ENCODE data around the gene TNIK.
"Not testable (repeated sequence)": the region's sequence is repeated elsewhere in the genome, so short reads cannot be mapped to it uniquely, and the experiment has no call there.

TNIK gene

GRCh38 chr3:171451915-171452314, 8.3 kb downstream of the TNIK start:
- DNase-seq (no peak), ATAC-seq (replicated peaks) (no peak)
- Mint-ChIP-seq H3K4me3 (no peak overlapping the region), H3K27me3 (no peaks in the 10 kb centered on the region), H3K27ac (no peak overlapping the region), H3K9me3 (no peaks in the 10 kb centered on the region), H3K36me3 (ENCODE audit: insufficient read depth) (no peaks in the 10 kb centered on the region), H3K4me1 (ENCODE audit: low read depth in 2 of 2) (peaks cover 28 to 36% of the 10 kb centered on the region in 2 donors)

DNA sequence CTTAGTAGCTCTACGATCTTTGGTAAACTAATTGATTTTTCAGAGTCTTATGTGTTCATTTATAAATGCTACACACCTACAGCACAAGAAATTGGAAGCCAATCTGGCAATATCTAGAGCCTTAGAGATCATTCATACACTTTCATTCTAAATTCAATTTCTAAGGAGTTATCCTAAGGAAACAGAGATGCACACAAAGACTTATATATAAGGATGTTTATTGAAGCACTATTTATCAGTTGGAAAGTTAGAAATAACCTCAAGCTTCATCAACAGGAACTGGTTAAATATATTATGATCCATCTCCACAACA, 12.7 kb downstream of the TNIK start:
- H3K27me3 Mint-ChIP-seq; H3K27ac Mint-ChIP-seq; H3K36me3 Mint-ChIP-seq (ENCODE audit: insufficient read depth); H3K9me3 Mint-ChIP-seq; DNase-seq; H3K4me3 Mint-ChIP-seq; ATAC-seq (replicated peaks): not testable (repeated sequence)
- peaks cover 23 to 34% of the 10 kb centered on the region in 2 donors for H3K4me1 Mint-ChIP-seq (ENCODE audit: low read depth in 2 of 2)

DNA sequence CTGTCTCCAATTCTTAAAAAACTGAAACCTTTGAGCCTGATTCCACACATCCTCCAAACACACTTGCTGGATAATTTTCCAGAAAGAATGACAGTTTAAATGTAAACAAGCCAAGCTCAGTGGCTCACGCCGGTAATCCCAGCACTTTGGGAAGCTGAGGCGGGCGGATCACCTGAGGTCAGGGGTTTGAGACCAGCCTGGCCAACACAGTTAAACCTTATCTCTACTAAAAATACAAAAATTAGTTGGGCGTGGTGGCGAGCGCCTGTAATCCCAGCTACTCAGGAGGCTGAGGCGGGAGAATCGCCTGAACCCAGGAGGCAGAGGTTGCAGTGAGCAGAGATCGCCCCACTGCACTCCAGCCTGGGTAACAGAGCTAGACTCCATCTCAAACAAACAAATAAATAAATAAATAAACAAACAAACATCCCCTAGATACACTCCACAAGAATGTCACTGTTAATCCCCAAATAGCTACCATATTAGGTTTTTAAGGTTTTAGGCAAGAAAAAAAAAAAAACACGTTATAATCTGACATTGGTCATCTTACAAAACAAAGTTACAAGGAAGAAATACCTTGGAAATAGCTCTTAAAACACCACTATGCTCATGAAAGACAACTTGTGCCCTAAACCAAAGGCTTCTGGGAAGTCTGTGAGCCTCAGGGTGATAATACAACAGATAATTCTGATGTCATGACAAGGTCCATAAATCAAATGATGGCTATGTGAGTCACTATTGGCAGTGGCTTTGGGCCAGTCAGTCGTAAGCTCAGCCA, 13.2 kb downstream of the TNIK start:
- no peaks in the 10 kb centered on the region for H3K9me3 Mint-ChIP-seq
- no peak for ATAC-seq (replicated peaks)
- H3K4me1 Mint-ChIP-seq (ENCODE audit: low read depth in 2 of 2): peaks cover 25 to 34% of the 10 kb centered on the region in 2 donors
- H3K27me3 Mint-ChIP-seq: no peaks in the 10 kb centered on the region
- peaks cover 8% of the 10 kb centered on the region for H3K36me3 Mint-ChIP-seq (ENCODE audit: insufficient read depth)
- peak overlapping the region in 1 of 2 donors; percentile 36 for H3K4me3 Mint-ChIP-seq
- no peak for DNase-seq
- peak overlapping the region; percentile 10 to 23 for H3K27ac Mint-ChIP-seq

GRCh38 chr3:171446301-171446700, 13.9 kb downstream of the TNIK start:
- ATAC-seq (replicated peaks): no peak
- DNase-seq: no peak
- H3K36me3 Mint-ChIP-seq (ENCODE audit: insufficient read depth): peaks cover 8% of the 10 kb centered on the region
- H3K4me1 Mint-ChIP-seq (ENCODE audit: low read depth in 2 of 2): peaks cover 25 to 35% of the 10 kb centered on the region in 2 donors
- H3K9me3 Mint-ChIP-seq: no peaks in the 10 kb centered on the region
- no peak overlapping the region for H3K4me3 Mint-ChIP-seq
- H3K27ac Mint-ChIP-seq: peak overlapping the region; percentile 10 to 23
- no peaks in the 10 kb centered on the region for H3K27me3 Mint-ChIP-seq

DNA sequence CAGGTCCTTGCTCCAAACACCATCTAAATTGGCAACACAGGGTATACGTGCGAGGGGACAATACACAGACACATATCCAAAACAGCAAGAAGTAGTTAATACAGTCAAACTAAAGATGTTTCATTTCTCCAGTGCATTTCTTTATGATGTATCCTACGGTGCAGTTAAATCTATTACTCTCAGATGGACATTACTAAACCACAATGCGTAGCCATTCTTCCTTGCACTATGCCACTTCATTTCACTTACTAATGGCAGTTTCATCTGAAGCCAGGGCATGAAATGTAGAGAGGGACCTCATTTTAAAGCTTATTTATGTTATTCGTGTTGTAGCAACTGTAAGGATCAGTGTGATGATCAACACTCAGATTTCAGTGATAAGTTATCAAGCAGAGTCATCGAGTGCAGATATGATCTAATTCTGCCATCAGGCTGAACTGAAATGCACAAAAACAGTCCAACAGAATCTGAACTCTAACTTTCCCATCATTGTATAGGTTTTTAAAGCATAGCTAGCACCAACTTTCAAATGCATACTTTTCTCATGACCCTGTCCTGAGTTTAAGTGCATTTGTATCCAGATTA, 14.5 kb downstream of the TNIK start:
- no peak for ATAC-seq (replicated peaks)
- Mint-ChIP-seq H3K27me3 (no peaks in the 10 kb centered on the region), H3K36me3 (ENCODE audit: insufficient read depth) (peaks cover 8% of the 10 kb centered on the region), H3K27ac (no peak overlapping the region), H3K9me3 (no peaks in the 10 kb centered on the region), H3K4me1 (ENCODE audit: low read depth in 2 of 2) (peaks cover 26 to 41% of the 10 kb centered on the region in 2 donors), H3K4me3 (no peak overlapping the region)
- no peak for DNase-seq

- ATAC-seq (replicated peaks) (no peak), DNase-seq (no peak)
- peaks cover 37 to 53% of the 10 kb centered on the region in 2 donors for H3K4me1 Mint-ChIP-seq (ENCODE audit: low read depth in 2 of 2)
- peaks cover 8% of the 10 kb centered on the region for H3K36me3 Mint-ChIP-seq (ENCODE audit: insufficient read depth)
- H3K9me3 Mint-ChIP-seq: no peaks in the 10 kb centered on the region
- no peak overlapping the region for H3K4me3 Mint-ChIP-seq
- H3K27ac Mint-ChIP-seq: no peak overlapping the region
- no peaks in the 10 kb centered on the region for H3K27me3 Mint-ChIP-seq
These were observed 16.1 kb downstream of the TNIK start for GRCh38 chr3:171444001-171444690.

GRCh38 chr3:171443211-171443957, 16.8 kb downstream of the TNIK start:
- ATAC-seq (replicated peaks) (no peak), DNase-seq (no peak)
- Mint-ChIP-seq H3K4me3 (no peak overlapping the region), H3K9me3 (no peaks in the 10 kb centered on the region), H3K27ac (no peak overlapping the region), H3K27me3 (no peaks in the 10 kb centered on the region), H3K36me3 (ENCODE audit: insufficient read depth) (peaks cover 8% of the 10 kb centered on the region), H3K4me1 (ENCODE audit: low read depth in 2 of 2) (peaks cover 40 to 54% of the 10 kb centered on the region in 2 donors)

- ATAC-seq (replicated peaks) (no peak), DNase-seq (no peak)
- Mint-ChIP-seq H3K27ac (no peak overlapping the region), H3K36me3 (ENCODE audit: insufficient read depth) (peaks cover 8% of the 10 kb centered on the region), H3K4me3 (no peak overlapping the region), H3K27me3 (no peaks in the 10 kb centered on the region), H3K9me3 (no peaks in the 10 kb centered on the region), H3K4me1 (ENCODE audit: low read depth in 2 of 2) (peaks cover 46 to 55% of the 10 kb centered on the region in 2 donors)
These were observed 18.0 kb downstream of the TNIK start for GRCh38 chr3:171442184-171442583.

GRCh38 chr3:171441381-171441780, 18.8 kb downstream of the TNIK start:
- Mint-ChIP-seq H3K27ac (no peak overlapping the region), H3K27me3 (no peaks in the 10 kb centered on the region), H3K36me3 (ENCODE audit: insufficient read depth) (peaks cover 8% of the 10 kb centered on the region), H3K4me1 (ENCODE audit: low read depth in 2 of 2) (peaks cover 46 to 53% of the 10 kb centered on the region in 2 donors), H3K9me3 (no peaks in the 10 kb centered on the region), H3K4me3 (no peak overlapping the region)
- ATAC-seq (replicated peaks): no peak
- no peak for DNase-seq

DNA sequence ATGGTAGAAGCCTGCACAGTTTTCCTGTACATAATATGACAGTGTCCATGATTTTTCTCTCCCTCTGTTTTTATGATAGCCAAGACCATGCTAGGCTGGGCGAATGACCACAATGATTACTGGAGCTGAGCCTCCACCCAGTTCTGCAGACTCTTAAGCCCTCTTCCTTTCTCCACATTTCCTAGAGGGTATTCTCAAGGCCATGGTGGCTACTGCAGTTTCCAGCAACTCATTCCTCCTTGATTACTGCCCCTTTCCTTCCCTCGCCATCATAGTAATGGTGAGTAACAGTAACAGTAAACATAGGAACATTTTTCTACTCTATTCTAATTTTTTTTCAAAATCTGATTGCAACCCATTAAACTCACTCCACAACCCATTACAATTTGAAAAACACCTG, 20.2 kb downstream of the TNIK start:
- no peak overlapping the region for H3K27ac Mint-ChIP-seq
- no peak overlapping the region for H3K4me3 Mint-ChIP-seq
- H3K27me3 Mint-ChIP-seq: no peaks in the 10 kb centered on the region
- peaks cover 47 to 56% of the 10 kb centered on the region in 2 donors for H3K4me1 Mint-ChIP-seq (ENCODE audit: low read depth in 2 of 2)
- peaks cover 8% of the 10 kb centered on the region for H3K36me3 Mint-ChIP-seq (ENCODE audit: insufficient read depth)
- ATAC-seq (replicated peaks): no peak
- no peak for DNase-seq
- no peaks in the 10 kb centered on the region for H3K9me3 Mint-ChIP-seq

DNA sequence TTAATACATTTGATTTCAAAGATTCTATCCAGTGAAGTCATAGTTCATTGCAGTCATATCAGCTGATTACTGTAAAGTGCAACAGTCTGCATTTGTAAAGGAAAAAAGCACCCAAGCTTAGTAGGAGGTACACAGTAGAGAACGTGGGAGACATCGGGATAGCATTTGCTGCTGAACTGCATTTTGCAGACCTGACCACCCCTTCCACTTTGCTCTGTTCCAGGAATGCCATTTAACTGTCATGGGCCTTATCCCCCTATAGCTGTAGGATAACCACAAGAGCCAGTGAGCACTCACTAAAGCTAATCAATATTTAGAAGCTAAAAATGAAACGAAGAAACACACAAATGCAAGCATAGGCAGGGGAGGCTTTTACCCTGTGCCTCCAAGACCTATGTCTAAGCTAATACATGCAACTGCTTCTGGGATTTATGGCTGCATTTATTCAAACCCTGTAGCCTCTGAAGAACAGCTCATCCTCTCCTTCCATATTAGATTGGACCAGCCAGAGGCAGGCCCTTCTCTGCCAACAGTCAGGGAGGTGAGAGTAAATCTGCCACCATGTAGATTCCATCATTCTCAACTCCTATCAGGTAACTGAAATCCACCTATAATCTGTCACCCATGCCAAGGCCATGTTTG, 23.0 kb downstream of the TNIK start:
- Mint-ChIP-seq H3K27ac (peak overlapping the region; percentile 14 to 32), H3K27me3 (no peaks in the 10 kb centered on the region), H3K36me3 (ENCODE audit: insufficient read depth) (no peaks in the 10 kb centered on the region), H3K9me3 (no peaks in the 10 kb centered on the region), H3K4me3 (no peak overlapping the region), H3K4me1 (ENCODE audit: low read depth in 2 of 2) (peaks cover 45 to 47% of the 10 kb centered on the region in 2 donors)
- ATAC-seq (replicated peaks) (no peak), DNase-seq (no peak)

DNA sequence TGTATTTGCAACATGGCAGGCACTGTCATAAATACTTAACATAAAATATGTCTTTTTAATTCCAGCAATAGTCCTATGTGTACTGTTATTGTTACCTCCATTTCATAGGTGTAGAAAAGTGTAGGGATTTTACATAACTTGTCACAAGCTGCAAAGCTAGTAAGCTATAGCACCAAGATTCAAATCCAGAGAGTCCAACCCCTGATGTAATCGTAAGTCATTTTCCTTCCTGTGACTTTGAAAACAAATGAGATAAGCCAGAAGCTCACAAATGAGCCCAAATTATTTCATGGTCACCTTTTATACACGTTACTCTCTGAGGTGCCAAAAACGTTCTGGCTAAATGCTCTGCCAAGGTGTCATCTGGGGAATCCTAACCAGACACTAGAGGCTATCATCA, 23.8 kb downstream of the TNIK start:
- no peak for DNase-seq
- peaks cover 47 to 51% of the 10 kb centered on the region in 2 donors for H3K4me1 Mint-ChIP-seq (ENCODE audit: low read depth in 2 of 2)
- H3K27me3 Mint-ChIP-seq: no peaks in the 10 kb centered on the region
- ATAC-seq (replicated peaks): no peak
- peak overlapping the region; percentile 1 to 14 for H3K27ac Mint-ChIP-seq
- no peak overlapping the region for H3K4me3 Mint-ChIP-seq
- H3K36me3 Mint-ChIP-seq (ENCODE audit: insufficient read depth): no peaks in the 10 kb centered on the region
- H3K9me3 Mint-ChIP-seq: no peaks in the 10 kb centered on the region

DNA sequence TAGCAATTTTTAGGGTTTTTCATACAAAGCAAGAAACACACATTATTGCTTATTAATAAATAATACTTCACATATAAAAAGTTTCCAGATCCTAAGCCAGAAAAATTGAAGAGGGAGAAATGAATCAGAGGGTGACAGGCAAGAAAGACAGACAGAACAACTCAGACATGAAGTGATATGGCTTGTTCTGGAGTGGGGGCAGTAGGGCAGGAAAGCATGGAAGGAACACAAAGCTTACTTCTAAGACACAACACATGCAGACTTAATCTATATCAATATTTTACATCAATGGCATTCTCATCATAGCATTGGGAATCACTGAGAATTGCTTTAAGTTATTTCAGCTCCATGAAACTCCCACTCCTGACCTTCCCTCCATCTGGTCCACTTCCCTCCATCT, 24.4 kb downstream of the TNIK start:
- H3K4me3 Mint-ChIP-seq: no peak overlapping the region
- no peaks in the 10 kb centered on the region for H3K36me3 Mint-ChIP-seq (ENCODE audit: insufficient read depth)
- no peak for ATAC-seq (replicated peaks)
- peaks cover 41 to 44% of the 10 kb centered on the region in 2 donors for H3K4me1 Mint-ChIP-seq (ENCODE audit: low read depth in 2 of 2)
- no peaks in the 10 kb centered on the region for H3K9me3 Mint-ChIP-seq
- DNase-seq: no peak
- peak overlapping the region; percentile 1 to 3 for H3K27ac Mint-ChIP-seq
- no peaks in the 10 kb centered on the region for H3K27me3 Mint-ChIP-seq

Data from effector memory CD8-positive, alpha-beta T cell (primary cell).